ENCODE results near the gene FJX1.

GRCh38 chr11:35655254-35655653 lies 37.0 kb downstream of the FJX1 start:
- TF ChIP-seq POLR2AphosphoS5 (IDR thresholded peaks at IDR 0.05; ENCODE audit: low read depth) (no peak), CTCF (conservative IDR thresholded peaks at IDR 0.05; ENCODE audit: low read depth in 2 of 2) (no peak), JUNB (IDR thresholded peaks at IDR 0.05; ENCODE audit: unreplicated experiment) (no peak), EZH2 (IDR thresholded peaks at IDR 0.05; ENCODE audit: low read depth, unreplicated experiment) (no peak), ZNF114 (CRISPR knock-in tag; IDR thresholded peaks at IDR 0.05) (no peak), EZH2phosphoT487 (IDR thresholded peaks at IDR 0.05; ENCODE audit: unreplicated experiment) (no peak)

Data from GM23338 (cell line).